ENCODE data around the gene C7orf25.

Gene C7orf25

DNA sequence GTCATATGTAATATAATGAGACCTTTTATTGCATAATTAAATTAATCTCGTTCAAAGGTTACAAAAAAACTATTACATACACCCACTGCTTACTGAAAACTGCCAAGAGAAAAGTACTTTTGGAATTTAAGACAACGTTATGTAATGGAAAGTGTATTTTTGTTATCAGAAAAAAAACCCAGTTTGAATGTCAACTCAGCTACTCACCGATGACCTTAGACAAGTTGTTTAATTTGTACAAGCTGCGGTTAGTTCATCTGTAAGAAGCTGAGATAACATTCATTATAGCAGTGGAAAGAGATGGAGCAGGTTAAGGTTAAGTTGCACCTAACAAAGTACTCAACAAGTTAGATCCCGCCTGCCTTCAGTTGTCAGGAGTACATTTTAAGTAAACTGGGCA is 19.0 kb upstream of the C7orf25 start:
- no peak for ATAC-seq (ENCODE audit: low read depth)
- Histone ChIP-seq H3K27ac (ENCODE audit: poor library complexity, severe bottlenecking) (peak overlapping the region; percentile 45), H3K9me3 (ENCODE audit: severe bottlenecking) (no peaks in the 10 kb centered on the region), H3K27me3 (ENCODE audit: insufficient read depth, poor library complexity, severe bottlenecking) (no peaks in the 10 kb centered on the region), H3K36me3 (ENCODE audit: low read depth) (peaks cover 38% of the 10 kb centered on the region), H3K4me3 (ENCODE audit: severe bottlenecking) (peak overlapping the region; percentile 52), H3K4me1 (ENCODE audit: insufficient read depth, poor library complexity, severe bottlenecking) (peaks cover 28% of the 10 kb centered on the region)
- TF ChIP-seq, protein P1, sequence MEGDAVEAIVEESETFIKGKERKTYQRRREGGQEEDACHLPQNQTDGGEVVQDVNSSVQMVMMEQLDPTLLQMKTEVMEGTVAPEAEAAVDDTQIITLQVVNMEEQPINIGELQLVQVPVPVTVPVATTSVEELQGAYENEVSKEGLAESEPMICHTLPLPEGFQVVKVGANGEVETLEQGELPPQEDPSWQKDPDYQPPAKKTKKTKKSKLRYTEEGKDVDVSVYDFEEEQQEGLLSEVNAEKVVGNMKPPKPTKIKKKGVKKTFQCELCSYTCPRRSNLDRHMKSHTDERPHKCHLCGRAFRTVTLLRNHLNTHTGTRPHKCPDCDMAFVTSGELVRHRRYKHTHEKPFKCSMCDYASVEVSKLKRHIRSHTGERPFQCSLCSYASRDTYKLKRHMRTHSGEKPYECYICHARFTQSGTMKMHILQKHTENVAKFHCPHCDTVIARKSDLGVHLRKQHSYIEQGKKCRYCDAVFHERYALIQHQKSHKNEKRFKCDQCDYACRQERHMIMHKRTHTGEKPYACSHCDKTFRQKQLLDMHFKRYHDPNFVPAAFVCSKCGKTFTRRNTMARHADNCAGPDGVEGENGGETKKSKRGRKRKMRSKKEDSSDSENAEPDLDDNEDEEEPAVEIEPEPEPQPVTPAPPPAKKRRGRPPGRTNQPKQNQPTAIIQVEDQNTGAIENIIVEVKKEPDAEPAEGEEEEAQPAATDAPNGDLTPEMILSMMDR (IDR thresholded peaks at IDR 0.05; ENCODE audit: poor library complexity, severe bottlenecking), result no peak
- no peak for DNase-seq (ENCODE audit: low spot score)

DNA sequence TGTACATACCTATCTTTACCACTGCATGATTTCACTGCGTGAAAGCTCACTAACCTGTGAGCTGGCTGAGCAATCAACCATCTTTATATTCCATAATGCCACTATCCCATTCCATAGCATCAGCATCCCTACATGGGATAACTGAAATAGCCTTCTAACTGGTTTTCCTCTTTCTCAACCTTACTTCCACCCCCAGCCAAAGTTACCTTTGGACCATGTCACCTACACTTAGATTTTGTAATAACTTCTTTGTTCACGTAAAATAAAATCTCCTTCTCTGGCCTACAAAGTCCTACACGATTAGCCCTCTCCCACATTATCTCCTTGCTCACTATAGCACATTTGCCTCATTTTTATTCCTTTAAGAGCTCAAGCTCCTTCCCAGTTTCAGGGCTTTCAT is 17.6 kb upstream of the C7orf25 start:
- Histone ChIP-seq H3K4me1 (ENCODE audit: insufficient read depth, poor library complexity, severe bottlenecking) (peaks cover 41% of the 10 kb centered on the region), H3K27ac (ENCODE audit: poor library complexity, severe bottlenecking) (no peak overlapping the region)
- ATAC-seq (ENCODE audit: low read depth), result no peak

DNA sequence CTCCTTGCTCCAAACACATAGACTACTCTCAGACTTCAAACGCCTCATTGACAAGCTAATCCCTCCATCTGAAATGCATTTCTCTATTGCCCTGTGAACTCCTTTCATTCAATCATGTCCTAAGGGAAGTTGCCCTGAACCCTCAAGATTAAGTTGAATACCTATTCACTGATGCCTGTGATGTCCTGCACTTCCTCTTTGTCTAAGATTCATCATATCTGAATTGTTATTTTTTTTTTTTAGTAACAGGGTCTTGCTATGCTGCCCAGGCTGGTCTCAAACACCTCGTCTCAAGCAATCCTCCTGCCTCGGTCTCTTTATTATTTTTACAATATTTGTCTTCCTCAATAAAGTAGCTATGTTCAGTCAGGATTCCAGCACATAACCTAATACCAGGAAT is 16.9 kb upstream of the C7orf25 start:
- Histone ChIP-seq H3K4me3 (ENCODE audit: severe bottlenecking) (no peak overlapping the region), H3K27me3 (ENCODE audit: insufficient read depth, poor library complexity, severe bottlenecking) (no peaks in the 10 kb centered on the region), H3K4me1 (ENCODE audit: insufficient read depth, poor library complexity, severe bottlenecking) (peaks cover 39% of the 10 kb centered on the region), H3K9me3 (ENCODE audit: severe bottlenecking) (no peaks in the 10 kb centered on the region), H3K27ac (ENCODE audit: poor library complexity, severe bottlenecking) (no peak overlapping the region), H3K36me3 (ENCODE audit: low read depth) (peaks cover 43% of the 10 kb centered on the region)
- ATAC-seq (ENCODE audit: low read depth) (no peak), DNase-seq (ENCODE audit: low spot score) (no peak)
- TF ChIP-seq, protein P1 (IDR thresholded peaks at IDR 0.05; ENCODE audit: poor library complexity, severe bottlenecking), result no peak

More for the DNA sequence above, 17.6 kb upstream of the C7orf25 start:
- DNase-seq (ENCODE audit: low spot score), result no peak
- no peak overlapping the region for H3K4me3 ChIP-seq (ENCODE audit: severe bottlenecking)
- H3K36me3 ChIP-seq (ENCODE audit: low read depth), result peaks cover 38% of the 10 kb centered on the region
- H3K27me3 ChIP-seq (ENCODE audit: insufficient read depth, poor library complexity, severe bottlenecking), result no peaks in the 10 kb centered on the region
- TF ChIP-seq, protein P1 (IDR thresholded peaks at IDR 0.05; ENCODE audit: poor library complexity, severe bottlenecking), result no peak
- no peaks in the 10 kb centered on the region for H3K9me3 ChIP-seq (ENCODE audit: severe bottlenecking)

DNA sequence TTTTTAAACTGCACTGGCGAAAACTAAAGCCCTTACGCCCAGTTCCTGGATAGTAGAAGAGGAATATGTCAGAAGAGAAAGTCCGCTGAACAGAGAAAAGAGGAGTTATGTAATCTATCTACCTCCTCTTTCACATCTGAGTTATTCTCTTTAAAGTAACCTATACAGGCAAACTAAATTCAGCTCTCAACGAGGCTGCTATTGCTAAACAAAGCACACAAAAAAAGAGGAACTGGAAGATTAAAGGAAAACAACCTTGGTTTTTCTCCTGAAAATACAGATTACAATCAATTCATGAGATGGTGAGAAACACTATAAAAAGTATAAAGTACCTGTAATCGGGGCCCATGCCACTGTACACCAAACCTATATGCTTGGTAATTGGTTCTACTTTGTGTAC is 14.3 kb upstream of the C7orf25 start:
- no peak for DNase-seq (ENCODE audit: low spot score)
- no peak for ATAC-seq (ENCODE audit: low read depth)
- H3K9me3 ChIP-seq (ENCODE audit: severe bottlenecking), result no peaks in the 10 kb centered on the region
- peaks cover 35% of the 10 kb centered on the region for H3K4me1 ChIP-seq (ENCODE audit: insufficient read depth, poor library complexity, severe bottlenecking)
- H3K27me3 ChIP-seq (ENCODE audit: insufficient read depth, poor library complexity, severe bottlenecking), result no peaks in the 10 kb centered on the region
- H3K36me3 ChIP-seq (ENCODE audit: low read depth), result peaks cover 68% of the 10 kb centered on the region
- TF ChIP-seq, protein P1 (IDR thresholded peaks at IDR 0.05; ENCODE audit: poor library complexity, severe bottlenecking), result no peak
- H3K4me3 ChIP-seq (ENCODE audit: severe bottlenecking), result no peak overlapping the region
- H3K27ac ChIP-seq (ENCODE audit: poor library complexity, severe bottlenecking), result peak overlapping the region; percentile 26

DNA sequence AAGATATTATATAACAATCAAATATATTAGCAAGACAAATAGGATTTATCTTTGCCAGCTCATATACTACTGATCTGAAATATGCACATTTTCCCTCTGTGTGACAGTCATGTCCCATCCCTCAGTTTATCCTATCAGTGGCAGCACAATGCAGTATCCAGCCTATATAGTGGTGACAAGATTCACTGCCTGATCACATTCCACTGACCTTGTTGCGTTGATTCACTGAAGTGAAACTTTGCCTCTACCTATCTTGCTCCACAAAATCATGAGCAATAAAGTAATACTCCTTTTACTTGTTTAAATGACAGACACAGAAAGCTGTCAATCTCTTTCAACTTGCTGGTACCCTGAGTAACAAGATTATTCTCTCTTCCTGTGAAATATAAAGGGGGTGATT is 13.8 kb upstream of the C7orf25 start:
- H3K36me3 ChIP-seq (ENCODE audit: low read depth), result peaks cover 74% of the 10 kb centered on the region
- H3K27me3 ChIP-seq (ENCODE audit: insufficient read depth, poor library complexity, severe bottlenecking), result no peaks in the 10 kb centered on the region
- no peak for ATAC-seq (ENCODE audit: low read depth)
- TF ChIP-seq, protein P1 (IDR thresholded peaks at IDR 0.05; ENCODE audit: poor library complexity, severe bottlenecking), result no peak
- no peak overlapping the region for H3K4me3 ChIP-seq (ENCODE audit: severe bottlenecking)
- peak overlapping the region; percentile 26 for H3K27ac ChIP-seq (ENCODE audit: poor library complexity, severe bottlenecking)
- peaks cover 35% of the 10 kb centered on the region for H3K4me1 ChIP-seq (ENCODE audit: insufficient read depth, poor library complexity, severe bottlenecking)
- no peaks in the 10 kb centered on the region for H3K9me3 ChIP-seq (ENCODE audit: severe bottlenecking)
- no peak for DNase-seq (ENCODE audit: low spot score)
